SK-N-SH treated with all-trans-retinoic acid at 6 μM for 48 hours (cell line): ENCODE measurements around the gene CEPT1.

Source experiments
- ISL1 ChIP-seq: fragments of 250-450 bp; sonication (Bioruptor Pico); IDR thresholded peaks from 2 replicates; pipeline ENCODE4 v2.1.2; 2022; ENCODE audit warnings: mild to moderate bottlenecking, moderate library complexity
- OSR1 ChIP-seq: fragments of 250-450 bp; sonication (Bioruptor Pico); IDR thresholded peaks from 2 replicates; pipeline ENCODE4 v1.8.0; 2022; ENCODE audit warnings: moderate library complexity, mild to moderate bottlenecking, inconsistent platforms
- TF ChIP-seq, protein P1 (sequence below): fragments of 250-450 bp; sonication (Bioruptor Pico); IDR thresholded peaks from 2 replicates; pipeline ENCODE4 v1.8.0; 2020; ENCODE audit warnings: mild to moderate bottlenecking, moderate library complexity, borderline replicate concordance

DNA sequence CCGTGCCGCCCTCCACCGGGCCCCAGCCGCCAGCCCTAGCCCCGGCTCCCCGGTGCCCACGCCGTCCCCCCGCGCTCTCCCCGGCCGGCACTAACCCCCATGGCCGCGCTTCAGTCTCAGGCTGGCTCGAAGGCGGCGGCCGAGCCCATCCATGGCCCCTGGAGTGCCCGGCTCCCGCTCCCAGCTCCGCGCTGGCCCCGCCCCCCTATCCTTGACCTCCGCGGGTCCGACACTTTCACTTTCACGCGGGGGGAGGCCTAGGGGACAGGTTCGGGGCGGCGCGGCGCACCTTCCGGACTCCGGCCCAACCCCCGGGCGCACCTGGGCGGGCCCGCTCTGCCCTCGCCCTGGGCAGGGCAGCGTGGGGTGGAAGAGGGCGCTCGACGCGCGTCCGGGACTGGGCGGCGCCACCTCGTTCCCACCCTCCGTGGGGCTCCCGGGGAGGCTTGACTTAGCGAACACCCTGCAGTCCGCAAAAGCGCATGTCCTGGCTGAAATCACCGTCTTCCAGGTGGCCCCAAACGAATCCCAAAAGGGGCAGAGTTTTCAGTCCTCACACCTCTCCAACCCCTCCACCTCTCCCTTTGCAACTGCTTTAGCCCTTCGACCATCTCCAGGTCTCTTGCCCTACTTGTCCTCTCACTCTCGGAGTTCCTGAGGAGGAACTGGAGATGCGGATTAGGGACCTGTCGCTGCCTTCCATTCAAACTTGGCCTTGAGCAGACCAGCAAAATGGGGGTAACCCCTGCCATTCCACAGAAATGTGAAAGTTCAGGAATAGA is 64.4 kb downstream of the CEPT1 start:
- TF ChIP-seq ISL1: no peak
- TF ChIP-seq, protein P1, sequence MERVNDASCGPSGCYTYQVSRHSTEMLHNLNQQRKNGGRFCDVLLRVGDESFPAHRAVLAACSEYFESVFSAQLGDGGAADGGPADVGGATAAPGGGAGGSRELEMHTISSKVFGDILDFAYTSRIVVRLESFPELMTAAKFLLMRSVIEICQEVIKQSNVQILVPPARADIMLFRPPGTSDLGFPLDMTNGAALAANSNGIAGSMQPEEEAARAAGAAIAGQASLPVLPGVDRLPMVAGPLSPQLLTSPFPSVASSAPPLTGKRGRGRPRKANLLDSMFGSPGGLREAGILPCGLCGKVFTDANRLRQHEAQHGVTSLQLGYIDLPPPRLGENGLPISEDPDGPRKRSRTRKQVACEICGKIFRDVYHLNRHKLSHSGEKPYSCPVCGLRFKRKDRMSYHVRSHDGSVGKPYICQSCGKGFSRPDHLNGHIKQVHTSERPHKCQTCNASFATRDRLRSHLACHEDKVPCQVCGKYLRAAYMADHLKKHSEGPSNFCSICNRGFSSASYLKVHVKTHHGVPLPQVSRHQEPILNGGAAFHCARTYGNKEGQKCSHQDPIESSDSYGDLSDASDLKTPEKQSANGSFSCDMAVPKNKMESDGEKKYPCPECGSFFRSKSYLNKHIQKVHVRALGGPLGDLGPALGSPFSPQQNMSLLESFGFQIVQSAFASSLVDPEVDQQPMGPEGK: no peak
- no peak for TF ChIP-seq OSR1 (CRISPR knock-in tag)
